SIG-M5 treated with dmso at 0.1 percent for 504 hours (cell line): ENCODE data around the gene BCAR3.
A peak's percentile ranks its signal among the peaks of the same experiment; 100 is the strongest.
"Not testable (repeated sequence)": the region's sequence is repeated elsewhere in the genome, so short reads cannot be mapped to it uniquely, and the experiment has no call there.

Experiments used
- DNase-seq: peaks from one replicate; lab custom pipeline; 2025; ENCODE audit not compliant: unreplicated experiment; lab: John Stamatoyannopoulos, UW

BCAR3 gene

GRCh38 chr1:93707956-93708355 is 26.3 kb upstream of the BCAR3 start:
- peak; percentile 64 for DNase-seq

GRCh38 chr1:93705892-93706500 is 24.4 kb upstream of the BCAR3 start:
- no peak for DNase-seq

- DNase-seq = peak; percentile 74
Observed at GRCh38 chr1:93704052-93704451, 22.4 kb upstream of the BCAR3 start.

GRCh38 chr1:93703643-93704042 is 22.0 kb upstream of the BCAR3 start:
- DNase-seq = no peak

GRCh38 chr1:93702828-93703183 is 21.2 kb upstream of the BCAR3 start:
- DNase-seq = no peak

GRCh38 chr1:93702111-93702827 is 20.6 kb upstream of the BCAR3 start:
- DNase-seq = no peak

GRCh38 chr1:93701629-93702028 is 20.0 kb upstream of the BCAR3 start:
- no peak for DNase-seq

GRCh38 chr1:93700532-93701469 is 19.2 kb upstream of the BCAR3 start:
- DNase-seq = no peak

GRCh38 chr1:93699503-93700168 is 18.0 kb upstream of the BCAR3 start:
- no peak for DNase-seq

- DNase-seq = no peak
Observed at GRCh38 chr1:93699049-93699384, 17.4 kb upstream of the BCAR3 start.

GRCh38 chr1:93698329-93699048 is 16.9 kb upstream of the BCAR3 start:
- no peak for DNase-seq

GRCh38 chr1:93697566-93697965 is 15.9 kb upstream of the BCAR3 start:
- not testable (repeated sequence) for DNase-seq

- peak; percentile 35 for DNase-seq
Observed at GRCh38 chr1:93695411-93696005, 13.9 kb upstream of the BCAR3 start.

GRCh38 chr1:93694819-93695218 is 13.2 kb upstream of the BCAR3 start:
- DNase-seq = no peak

- no peak for DNase-seq
Observed at GRCh38 chr1:93694039-93694438, 12.4 kb upstream of the BCAR3 start.

GRCh38 chr1:93692983-93693591 is 11.4 kb upstream of the BCAR3 start:
- no peak for DNase-seq

- no peak for DNase-seq
Observed at GRCh38 chr1:93692451-93692861, 10.8 kb upstream of the BCAR3 start.

GRCh38 chr1:93692026-93692425 is 10.4 kb upstream of the BCAR3 start:
- DNase-seq = no peak

GRCh38 chr1:93690921-93691789 is 9.5 kb upstream of the BCAR3 start:
- no peak for DNase-seq
